ENCODE results near the gene TTC39A.

DNA sequence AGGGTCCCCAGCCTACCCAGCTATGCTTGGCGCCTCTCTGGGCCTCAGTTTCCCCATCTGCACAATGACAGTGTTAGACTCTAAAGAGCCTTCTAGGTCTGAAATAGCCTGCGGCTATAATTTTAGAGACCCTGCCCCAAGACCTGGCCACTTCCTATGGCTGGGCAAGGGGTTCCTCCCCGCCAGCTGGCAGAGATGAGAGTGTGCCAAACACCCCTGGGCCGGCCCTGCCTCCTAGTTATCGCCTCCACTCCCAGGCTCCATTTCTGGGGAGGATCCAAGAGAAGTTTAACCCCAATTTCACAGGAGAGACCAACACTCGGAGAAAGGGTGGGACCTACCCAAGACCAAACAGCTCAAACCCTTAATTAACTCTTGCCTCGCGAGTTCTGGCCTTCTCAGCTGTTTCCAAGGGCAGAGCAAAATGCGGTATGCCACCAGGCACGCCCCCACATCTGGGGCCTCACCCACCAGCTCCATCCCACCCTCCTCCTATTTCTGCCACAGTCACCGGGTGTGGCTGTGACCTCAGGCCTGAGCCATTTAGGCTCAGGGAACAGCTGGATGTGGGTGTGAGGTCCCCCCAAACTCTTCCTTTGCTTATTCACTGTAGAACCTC lies 35.7 kb downstream of the TTC39A start:
- TF ChIP-seq, protein P1, sequence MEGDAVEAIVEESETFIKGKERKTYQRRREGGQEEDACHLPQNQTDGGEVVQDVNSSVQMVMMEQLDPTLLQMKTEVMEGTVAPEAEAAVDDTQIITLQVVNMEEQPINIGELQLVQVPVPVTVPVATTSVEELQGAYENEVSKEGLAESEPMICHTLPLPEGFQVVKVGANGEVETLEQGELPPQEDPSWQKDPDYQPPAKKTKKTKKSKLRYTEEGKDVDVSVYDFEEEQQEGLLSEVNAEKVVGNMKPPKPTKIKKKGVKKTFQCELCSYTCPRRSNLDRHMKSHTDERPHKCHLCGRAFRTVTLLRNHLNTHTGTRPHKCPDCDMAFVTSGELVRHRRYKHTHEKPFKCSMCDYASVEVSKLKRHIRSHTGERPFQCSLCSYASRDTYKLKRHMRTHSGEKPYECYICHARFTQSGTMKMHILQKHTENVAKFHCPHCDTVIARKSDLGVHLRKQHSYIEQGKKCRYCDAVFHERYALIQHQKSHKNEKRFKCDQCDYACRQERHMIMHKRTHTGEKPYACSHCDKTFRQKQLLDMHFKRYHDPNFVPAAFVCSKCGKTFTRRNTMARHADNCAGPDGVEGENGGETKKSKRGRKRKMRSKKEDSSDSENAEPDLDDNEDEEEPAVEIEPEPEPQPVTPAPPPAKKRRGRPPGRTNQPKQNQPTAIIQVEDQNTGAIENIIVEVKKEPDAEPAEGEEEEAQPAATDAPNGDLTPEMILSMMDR (IDR thresholded peaks at IDR 0.05; ENCODE audit: insufficient read depth, low read depth, low read length) = no peak
- TF ChIP-seq EZH2 (IDR thresholded peaks at IDR 0.05; ENCODE audit: insufficient read depth, low read length) = no peak
